ENCODE data around the gene RFX5. TPM values are rescaled to one million over a fixed set of nuclear protein-coding genes. Genes with fewer than 3 reads are reported as not detected.

RFX5 gene
- total RNA-seq, 1 experiment from 2014 or later = 72.7 TPM

- no peak overlapping the region for H3K23ac ChIP-seq (ENCODE audit: insufficient read length, low read depth, low read length)
- no peak overlapping the region for H3K14ac ChIP-seq (ENCODE audit: insufficient read depth, low read length)
- H3K56ac ChIP-seq (ENCODE audit: insufficient read length, low read depth, low read length) = no peak overlapping the region
- H2BK20ac ChIP-seq (ENCODE audit: low read depth, low read length, poor library complexity, severe bottlenecking) = no peak overlapping the region
- peaks cover 0 to 15% (median 13%) of the 10 kb centered on the region in 3 experiments; a peak in 3 of 7 replicates for H3K36me3 Mint-ChIP-seq (ENCODE audit: insufficient read depth in 1 of 3, low read depth in 3 of 3)
- no CpG with 5 or more reads among the region's 15 CpGs for WGBS (ENCODE audit: extremely low coverage, insufficient read length, low lambda C conversion rate)
- H3K4me1 Mint-ChIP-seq = peaks cover 15 to 34% of the 10 kb centered on the region in 2 experiments
- H3K4ac ChIP-seq (ENCODE audit: low read depth, low read length) = no peak overlapping the region
- TF ChIP-seq CTCF (conservative IDR thresholded peaks at IDR 0.05) = 0 out of 3 replicates have a peak, but pooled peaks have one; percentile 22
- H2BK15ac ChIP-seq (ENCODE audit: low read depth, low read length) = no peak overlapping the region
- no peak overlapping the region for H3T11ph ChIP-seq (ENCODE audit: low read length)
- H3K4me1 ChIP-seq (ENCODE audit: insufficient read depth, low read length) = no peaks in the 10 kb centered on the region
- H4K91ac ChIP-seq (ENCODE audit: insufficient read length, low read depth, low read length) = no peak overlapping the region
- H3K79me2 ChIP-seq (ENCODE audit: insufficient read depth, low read length) = no peaks in the 10 kb centered on the region
- no peak overlapping the region for H3K9ac ChIP-seq (ENCODE audit: extremely low read depth, insufficient read length, low read length)
- no peak overlapping the region for H3K4me2 ChIP-seq (ENCODE audit: insufficient read depth, insufficient read length, low read length)
- H3K27me3 ChIP-seq (ENCODE audit: insufficient read depth, low read length) = no peaks in the 10 kb centered on the region
- no peak overlapping the region for H3K4me3 Mint-ChIP-seq
- H2BK120ac ChIP-seq (ENCODE audit: low read depth, low read length, poor library complexity, severe bottlenecking) = no peak overlapping the region
- H3K27ac ChIP-seq (ENCODE audit: insufficient read length, low read depth, low read length) = no peak overlapping the region
- no peak overlapping the region; a peak in 1 of 7 replicates for H3K27ac Mint-ChIP-seq
- H2AK5ac ChIP-seq (ENCODE audit: insufficient read length, low read length) = no peak overlapping the region
- no peak overlapping the region for H4K8ac ChIP-seq (replicated peaks; ENCODE audit: insufficient read length, low read depth, low read length)
- no peaks in the 10 kb centered on the region for H4K20me1 ChIP-seq (ENCODE audit: control insufficient read depth, insufficient read depth, insufficient read length)
- no peak for DNase-seq
- no peak overlapping the region for H2AFZ ChIP-seq (ENCODE audit: low read length)
- no peaks in the 10 kb centered on the region for H3K9me3 ChIP-seq (ENCODE audit: control insufficient read depth, low read depth, low read length)
- no peak overlapping the region for H2BK12ac ChIP-seq (ENCODE audit: insufficient read length, low read depth, low read length)
- no peaks in the 10 kb centered on the region for H3K23me2 ChIP-seq (ENCODE audit: insufficient read length, low read depth, low read length, poor library complexity, severe bottlenecking)
- no peaks in the 10 kb centered on the region for H3K27me3 Mint-ChIP-seq (ENCODE audit: low read depth)
- H3K9me3 Mint-ChIP-seq = no peaks in the 10 kb centered on the region; a peak in 1 of 5 replicates
- H3K18ac ChIP-seq (ENCODE audit: insufficient read length, low read depth, low read length) = no peak overlapping the region
- no peaks in the 10 kb centered on the region for H3K79me1 ChIP-seq (ENCODE audit: insufficient read depth, low read depth, low read length, poor library complexity, severe bottlenecking)
- H2BK5ac ChIP-seq (ENCODE audit: insufficient read length, low read length) = no peak overlapping the region
- no peak overlapping the region for H4K5ac ChIP-seq (ENCODE audit: insufficient read length, low read depth, low read length)
Observed at GRCh38 chr1:151369621-151370048, 22.6 kb upstream of the RFX5 start.

All from H9 (cell line).